Mucosa of descending colon (tissue), 3 donors: ENCODE data around the gene DPY19L3. TPM values are rescaled to one million over a fixed set of nuclear protein-coding genes. Genes with fewer than 3 reads are reported as not detected.

ENCODE experiments used
- ATAC-seq: fragments of 200-7000 bp; cut with Tn5 transposase; one replicate; pipeline ENCODE4 v1.9.1; 2020; ENCODE audit warnings: mild to moderate bottlenecking, moderate library complexity
- DNase-seq, 3 donors: peaks; one replicate each; pipeline ENCODE4 v3.0.0-alpha.2; 2020
- H3K36me3 ChIP-seq: fragments of 200-600 bp; one replicate; pipeline ENCODE4 v1.8.0; 2021; ENCODE audit warnings: low read depth, mild to moderate bottlenecking
- H3K4me1 ChIP-seq: fragments of 200-600 bp; one replicate; pipeline ENCODE4 v1.8.0; 2021; ENCODE audit warnings: low read depth, mild to moderate bottlenecking
- H3K4me3 ChIP-seq: fragments of 200-600 bp; one replicate; pipeline ENCODE4 v1.8.0; 2021; ENCODE audit warnings: mild to moderate bottlenecking
- H3K9me3 ChIP-seq: fragments of 200-600 bp; one replicate; pipeline ENCODE4 v1.8.0; 2021; ENCODE audit warnings: mild to moderate bottlenecking
- intact Hi-C, 2 donors: fragments of 100-400 bp; cut with DNase I in 1 of 2; cut with micrococcal nuclease in 1 of 2; formaldehyde crosslinking; loops; one replicate each; pipeline versions ENCODE4 v1.11.0 to v1.11.1; 2022; cut with DNase I, micrococcal nuclease
- long read RNA-seq, 2 donors: library from polyadenylated mRNA; unstranded; transcript quantifications; one replicate each; pipeline ENCODE4 v2.0.0, GENCODE V29; 2019 to 2021
- total RNA-seq, 3 donors: library from RNA; stranded (reverse); fragmentation: NEBNext Ultra II Directional in 2 of 3; extraction: Animal tissue kit (Norgen Biotek cat#: 25700) in 2 of 3; gene quantifications; one replicate each; pipeline versions ENCODE4 v1.2.1 to v1.2.4, GENCODE V29; 2021 to 2023
- TF ChIP-seq, protein P1 (sequence below): fragments of 200-600 bp; IDR thresholded peaks from one replicate; pipeline ENCODE4 v1.8.0; 2022; ENCODE audit warnings: antibody characterized with exemption, mild to moderate bottlenecking
- donor health status: DM: no; HTN: no; CAD: no; lungs with moderate emphysema.
- donor health status: DM: no; HTN: no; CAD: no.
- donor health status: DM: no; HTN: yes; CAD: no.

The DPY19L3 gene, protein sequence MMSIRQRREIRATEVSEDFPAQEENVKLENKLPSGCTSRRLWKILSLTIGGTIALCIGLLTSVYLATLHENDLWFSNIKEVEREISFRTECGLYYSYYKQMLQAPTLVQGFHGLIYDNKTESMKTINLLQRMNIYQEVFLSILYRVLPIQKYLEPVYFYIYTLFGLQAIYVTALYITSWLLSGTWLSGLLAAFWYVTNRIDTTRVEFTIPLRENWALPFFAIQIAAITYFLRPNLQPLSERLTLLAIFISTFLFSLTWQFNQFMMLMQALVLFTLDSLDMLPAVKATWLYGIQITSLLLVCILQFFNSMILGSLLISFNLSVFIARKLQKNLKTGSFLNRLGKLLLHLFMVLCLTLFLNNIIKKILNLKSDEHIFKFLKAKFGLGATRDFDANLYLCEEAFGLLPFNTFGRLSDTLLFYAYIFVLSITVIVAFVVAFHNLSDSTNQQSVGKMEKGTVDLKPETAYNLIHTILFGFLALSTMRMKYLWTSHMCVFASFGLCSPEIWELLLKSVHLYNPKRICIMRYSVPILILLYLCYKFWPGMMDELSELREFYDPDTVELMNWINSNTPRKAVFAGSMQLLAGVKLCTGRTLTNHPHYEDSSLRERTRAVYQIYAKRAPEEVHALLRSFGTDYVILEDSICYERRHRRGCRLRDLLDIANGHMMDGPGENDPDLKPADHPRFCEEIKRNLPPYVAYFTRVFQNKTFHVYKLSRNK
- total RNA-seq: 10 to 100 TPM; 20.0 to 24.0 (median 21.5) TPM
- long read RNA-seq, donor 1, full-length matches to known transcripts: 2 of 6 reads
- long read RNA-seq, donor 1, partial matches to known transcripts: 1 of 6 reads
- long read RNA-seq, donor 1, other reads (novel, unspliced or antisense): 3 of 6 reads
- long read RNA-seq, donor 2, partial matches to known transcripts: 0 of 1 reads
- long read RNA-seq, donor 2, other reads (novel, unspliced or antisense): 1 of 1 reads

DNA sequence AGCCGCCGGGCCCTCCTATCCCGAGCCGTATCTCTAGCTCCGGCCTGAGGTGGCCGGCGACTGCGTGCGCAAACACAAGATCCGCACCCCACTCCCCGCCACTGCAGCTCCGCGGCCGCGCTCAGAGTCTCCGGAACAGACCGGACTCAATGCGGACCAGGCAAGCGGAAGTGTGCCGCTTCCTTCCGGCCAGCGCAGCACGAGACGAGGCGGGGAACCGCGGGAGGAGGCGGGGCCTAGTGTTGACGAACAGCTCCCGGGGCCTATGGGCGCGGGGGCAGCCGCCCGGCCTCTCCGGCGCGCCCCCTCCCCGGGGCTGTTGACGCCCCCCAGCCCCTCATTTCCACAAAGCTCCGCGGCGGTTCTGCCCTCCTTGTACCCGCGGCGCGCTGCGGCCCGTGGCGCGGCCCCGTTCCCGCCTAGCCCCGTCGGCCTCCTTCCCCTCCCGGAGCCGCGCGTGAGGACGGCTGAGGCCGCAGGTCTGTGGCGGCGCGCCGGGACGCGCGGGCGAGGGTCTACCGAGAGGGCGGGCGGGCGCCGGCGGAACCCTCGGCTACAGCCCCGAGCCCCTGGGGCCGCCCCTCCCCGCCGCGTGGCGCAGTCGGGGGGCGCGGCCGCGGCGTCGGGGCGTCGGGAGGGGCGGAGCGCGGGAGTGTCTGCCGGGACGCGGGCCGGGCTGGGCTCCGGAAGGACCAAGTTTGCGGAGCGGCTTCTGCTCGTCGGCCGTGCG, at the start of gene DPY19L3:
Gene DPY19L3, plus strand, starts transcription at position 340 of the 730 bp plus-strand sequence. CDS start 2,484 bp downstream, outside the sequence.
- peak within 1 kb of the TSS; percentile 90 for H3K4me3 ChIP-seq
- TF ChIP-seq, protein P1, sequence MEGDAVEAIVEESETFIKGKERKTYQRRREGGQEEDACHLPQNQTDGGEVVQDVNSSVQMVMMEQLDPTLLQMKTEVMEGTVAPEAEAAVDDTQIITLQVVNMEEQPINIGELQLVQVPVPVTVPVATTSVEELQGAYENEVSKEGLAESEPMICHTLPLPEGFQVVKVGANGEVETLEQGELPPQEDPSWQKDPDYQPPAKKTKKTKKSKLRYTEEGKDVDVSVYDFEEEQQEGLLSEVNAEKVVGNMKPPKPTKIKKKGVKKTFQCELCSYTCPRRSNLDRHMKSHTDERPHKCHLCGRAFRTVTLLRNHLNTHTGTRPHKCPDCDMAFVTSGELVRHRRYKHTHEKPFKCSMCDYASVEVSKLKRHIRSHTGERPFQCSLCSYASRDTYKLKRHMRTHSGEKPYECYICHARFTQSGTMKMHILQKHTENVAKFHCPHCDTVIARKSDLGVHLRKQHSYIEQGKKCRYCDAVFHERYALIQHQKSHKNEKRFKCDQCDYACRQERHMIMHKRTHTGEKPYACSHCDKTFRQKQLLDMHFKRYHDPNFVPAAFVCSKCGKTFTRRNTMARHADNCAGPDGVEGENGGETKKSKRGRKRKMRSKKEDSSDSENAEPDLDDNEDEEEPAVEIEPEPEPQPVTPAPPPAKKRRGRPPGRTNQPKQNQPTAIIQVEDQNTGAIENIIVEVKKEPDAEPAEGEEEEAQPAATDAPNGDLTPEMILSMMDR: no peak
- ATAC-seq: peak; percentile 99

DNA sequence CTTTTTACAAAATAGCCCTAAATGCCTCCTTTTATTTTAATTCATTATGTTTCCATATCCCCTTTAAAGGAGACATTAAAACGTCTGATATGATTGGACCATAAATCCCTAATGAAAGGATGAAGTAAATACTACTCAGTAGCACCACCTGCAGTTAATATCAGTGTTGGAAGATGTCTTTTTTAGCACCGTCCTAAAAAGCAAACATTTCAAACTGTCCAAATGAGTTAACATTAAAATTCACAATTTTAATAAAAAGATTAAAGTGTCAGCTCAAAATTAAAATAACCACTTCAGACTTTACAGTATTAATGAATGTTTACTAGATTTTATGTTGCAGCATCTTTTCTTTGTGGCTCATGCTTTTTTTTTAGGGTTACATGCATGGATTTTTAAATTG, 47.9 kb upstream of the DPY19L3 start:
- no peak for DNase-seq

More for the DNA sequence above, at the start of gene DPY19L3:
- DNase-seq: peak; percentile 97
- Histone ChIP-seq H3K9me3 (no peaks in the 10 kb centered on the region), H3K4me1 (peaks cover 13% of the 10 kb centered on the region), H3K36me3 (no peaks in the 10 kb centered on the region)
- intact Hi-C loops: loop anchor here in 1 of 2 donors (10.0 kb wide), 1 partner anchor 51 kb away; no protein-coding TSS in a partner anchor

DNA sequence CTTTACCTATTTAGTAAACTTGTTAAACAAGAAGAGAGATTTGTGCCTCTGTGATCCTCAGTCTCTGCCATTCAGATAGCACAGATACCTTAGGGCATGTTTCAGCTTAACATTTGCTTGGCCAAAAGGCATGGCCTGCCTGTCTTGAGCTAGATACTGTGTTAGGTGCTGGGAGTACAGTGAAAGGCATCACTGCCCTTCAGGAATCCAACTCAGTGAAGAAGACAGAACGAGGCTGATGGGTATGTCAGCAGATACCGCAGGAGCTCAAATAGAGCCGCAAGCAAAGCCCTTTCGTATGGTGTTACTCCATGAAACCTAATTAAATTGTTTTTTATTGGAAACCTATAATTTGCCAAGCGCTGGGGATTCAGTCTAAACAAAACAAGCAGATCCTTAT, 47.2 kb upstream of the DPY19L3 start:
- TF ChIP-seq, protein P1: no peak
- no peaks in the 10 kb centered on the region for H3K9me3 ChIP-seq
- DNase-seq: no peak
- intact Hi-C loops: loop anchor here in 1 of 2 donors (10.0 kb wide), 1 partner anchor 46 kb away; the partner anchor contains the start of gene DPY19L3
- no peak for ATAC-seq
- no peak overlapping the region for H3K4me3 ChIP-seq
- peaks cover 5% of the 10 kb centered on the region for H3K36me3 ChIP-seq
- H3K4me1 ChIP-seq: peaks cover 7% of the 10 kb centered on the region

More for the DNA sequence above, 47.9 kb upstream of the DPY19L3 start:
- intact Hi-C loops: loop anchor here in 1 of 2 donors (10.0 kb wide), 1 partner anchor 47 kb away; the partner anchor contains the start of gene DPY19L3
- no peak overlapping the region for H3K4me3 ChIP-seq
- peaks cover 7% of the 10 kb centered on the region for H3K4me1 ChIP-seq
- no peaks in the 10 kb centered on the region for H3K9me3 ChIP-seq
- H3K36me3 ChIP-seq: peaks cover 5% of the 10 kb centered on the region
- no peak for ATAC-seq
- TF ChIP-seq, protein P1: no peak

DNA sequence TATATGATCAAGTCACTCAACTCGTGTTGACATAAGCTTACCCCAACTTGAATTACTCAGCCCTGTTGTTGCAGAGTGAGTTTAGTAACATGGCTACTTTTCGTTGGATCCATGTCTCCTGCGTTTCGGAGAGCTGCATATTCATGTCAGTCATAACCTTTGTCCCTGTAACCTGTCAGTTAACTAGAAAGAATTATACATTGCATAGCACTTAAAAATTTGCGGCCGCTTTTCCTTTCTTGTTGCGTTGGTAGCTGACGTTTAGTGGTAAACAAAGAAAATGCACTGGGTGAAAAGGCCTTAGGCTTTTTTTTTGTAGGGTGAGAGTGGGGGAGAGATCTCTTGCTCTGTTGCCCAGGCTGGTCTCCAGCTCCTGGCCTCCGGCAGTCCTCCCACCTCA, 46.0 kb upstream of the DPY19L3 start:
- peaks cover 7% of the 10 kb centered on the region for H3K4me1 ChIP-seq
- TF ChIP-seq, protein P1: no peak
- no peak for DNase-seq
- intact Hi-C loops: loop anchor here in 1 of 2 donors (10.0 kb wide), 1 partner anchor 45 kb away; the partner anchor contains the start of gene DPY19L3
- ATAC-seq: no peak
- no peaks in the 10 kb centered on the region for H3K9me3 ChIP-seq
- H3K36me3 ChIP-seq: peaks cover 5% of the 10 kb centered on the region
- no peak overlapping the region for H3K4me3 ChIP-seq
